GM21619 (cell line): ENCODE measurements around the gene ZNF532.
"Not testable (repeated sequence)": the region's sequence is repeated elsewhere in the genome, so short reads cannot be mapped to it uniquely, and the experiment has no call there.

ENCODE experiments used
- ATAC-seq: cut with Tn5 transposase; IDR thresholded peaks from one replicate; pipeline ENCODE4 v1.9.1; 2021; ENCODE audit not compliant: unreplicated experiment

Gene ZNF532

DNA sequence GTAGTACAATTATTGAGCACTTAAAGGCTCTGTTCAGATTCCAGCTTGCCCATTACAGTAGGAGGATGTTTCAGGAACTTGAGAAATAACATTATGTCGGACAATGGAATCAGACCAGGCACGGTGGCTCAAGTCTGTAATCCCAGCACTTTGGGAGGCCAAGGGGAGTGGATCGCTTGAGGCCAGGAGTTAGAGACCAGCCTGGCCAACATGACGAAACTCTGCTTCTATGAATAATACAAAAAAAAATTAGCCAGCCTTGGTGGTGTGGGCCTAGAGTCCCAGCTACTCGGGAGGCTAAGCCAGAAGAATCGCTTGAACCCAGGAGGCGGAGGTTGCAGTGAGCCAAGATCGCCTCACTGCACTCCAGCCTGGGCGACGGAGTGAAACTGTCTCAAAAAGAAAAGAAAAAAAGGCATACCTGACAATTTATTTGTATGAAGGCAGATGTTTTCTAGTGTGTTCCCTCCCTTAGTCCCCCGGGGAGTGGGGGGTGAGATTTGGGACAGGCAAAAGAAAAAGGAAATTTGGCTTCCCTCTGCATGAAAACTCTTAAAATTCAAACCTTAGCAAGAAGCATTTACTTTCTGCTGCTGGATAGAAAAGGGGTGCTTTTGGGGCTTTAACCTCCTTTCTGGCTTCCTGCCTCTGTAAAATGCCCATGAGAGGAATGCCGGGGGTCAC, 13.7 kb upstream of the ZNF532 start:
- no peak for ATAC-seq

DNA sequence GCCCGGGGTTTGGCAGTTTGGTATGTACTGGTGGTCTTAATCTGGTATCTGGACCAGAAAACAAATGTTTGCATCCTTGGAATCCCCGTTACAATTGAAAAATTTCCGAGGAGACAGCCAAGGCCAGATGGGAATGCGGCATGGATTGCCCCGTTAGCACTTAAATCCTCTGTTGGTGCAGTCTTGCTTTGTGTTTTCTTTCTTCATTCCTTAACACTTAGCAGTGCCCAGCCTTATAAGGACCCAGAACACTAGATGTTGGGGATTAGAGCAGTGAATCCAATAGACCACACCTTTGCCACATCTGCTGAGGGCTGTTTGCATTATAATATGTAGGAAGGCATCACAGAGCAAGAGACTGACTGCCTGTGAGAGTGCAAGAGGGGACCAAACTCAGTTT, 12.8 kb upstream of the ZNF532 start:
- ATAC-seq: no peak

DNA sequence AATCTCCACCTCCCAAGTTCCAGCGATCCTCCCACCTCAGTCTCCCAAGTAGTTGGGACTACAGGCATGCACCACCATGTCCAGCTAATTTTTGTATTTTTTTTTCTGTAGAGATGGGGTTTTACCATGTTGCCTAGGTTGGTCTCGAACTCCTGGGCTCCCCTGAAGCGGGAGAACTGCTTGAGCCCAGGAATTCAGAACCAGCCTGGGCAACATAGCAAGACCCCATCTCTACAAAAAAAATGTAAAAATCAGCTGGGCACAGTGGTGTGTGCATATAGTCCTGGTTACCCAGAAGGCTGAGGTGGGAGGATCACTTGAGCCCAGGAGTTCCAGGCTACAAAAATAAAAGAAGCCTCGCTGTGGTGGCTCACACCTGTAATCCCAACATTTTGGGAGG, 12.0 kb upstream of the ZNF532 start:
- ATAC-seq: no peak

DNA sequence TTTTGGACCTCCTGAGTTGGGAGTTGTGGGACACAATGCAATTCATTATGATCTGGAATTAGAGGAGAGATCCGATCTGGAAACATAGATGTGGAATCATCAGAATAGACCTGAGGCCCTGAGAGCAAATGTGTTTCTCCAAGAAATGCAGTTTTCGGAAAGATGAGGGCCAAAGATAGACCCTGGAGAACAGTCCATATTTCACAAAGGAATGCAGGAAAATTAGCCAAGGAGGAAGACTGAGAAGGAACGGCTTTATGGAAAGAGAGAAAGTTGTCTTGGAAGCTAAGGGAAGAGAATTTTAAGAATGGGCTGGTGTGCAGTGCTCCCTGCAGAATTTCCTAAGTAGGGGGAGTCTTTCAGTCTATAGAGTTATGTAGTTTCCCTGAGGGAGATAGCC, 11.1 kb upstream of the ZNF532 start:
- no peak for ATAC-seq

DNA sequence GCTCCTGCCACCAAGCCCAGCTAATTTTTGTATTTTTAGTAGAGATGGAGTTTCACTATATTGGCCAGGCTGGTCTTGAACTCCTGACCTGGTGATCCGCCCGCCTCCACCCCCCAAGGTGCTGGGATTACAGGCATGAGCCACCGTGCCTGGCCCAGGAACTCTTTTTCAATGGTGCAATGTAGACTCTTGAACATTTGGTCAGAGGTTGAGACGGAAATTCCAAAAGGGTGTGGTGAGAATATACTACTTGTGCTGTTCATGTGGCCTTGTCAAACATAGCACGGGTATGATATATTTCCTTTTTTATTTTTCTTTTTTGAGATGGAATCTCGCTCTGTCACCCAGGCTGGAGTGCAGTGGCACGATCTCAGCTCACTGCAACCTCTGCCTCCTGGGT, 9.2 kb upstream of the ZNF532 start:
- not testable (repeated sequence) for ATAC-seq

DNA sequence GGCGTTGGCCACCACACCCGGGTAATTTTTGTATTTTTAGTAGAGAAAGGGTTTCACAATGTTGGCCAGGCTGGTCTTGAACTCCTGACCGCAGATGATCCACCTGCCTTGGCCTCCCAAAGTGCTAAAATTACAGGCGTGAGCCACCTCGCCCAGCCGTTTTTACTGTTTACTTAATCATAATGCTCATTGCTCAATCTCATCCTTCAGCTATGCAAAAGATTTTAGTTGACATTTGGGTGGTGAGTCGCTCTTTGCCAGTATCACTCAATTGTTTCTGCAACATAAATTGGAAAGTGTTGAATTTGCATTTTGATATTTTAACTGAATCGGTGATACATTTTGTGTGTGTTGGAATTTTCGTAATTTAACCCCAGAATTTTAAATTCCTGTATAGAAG, 7.8 kb upstream of the ZNF532 start:
- ATAC-seq: no peak

DNA sequence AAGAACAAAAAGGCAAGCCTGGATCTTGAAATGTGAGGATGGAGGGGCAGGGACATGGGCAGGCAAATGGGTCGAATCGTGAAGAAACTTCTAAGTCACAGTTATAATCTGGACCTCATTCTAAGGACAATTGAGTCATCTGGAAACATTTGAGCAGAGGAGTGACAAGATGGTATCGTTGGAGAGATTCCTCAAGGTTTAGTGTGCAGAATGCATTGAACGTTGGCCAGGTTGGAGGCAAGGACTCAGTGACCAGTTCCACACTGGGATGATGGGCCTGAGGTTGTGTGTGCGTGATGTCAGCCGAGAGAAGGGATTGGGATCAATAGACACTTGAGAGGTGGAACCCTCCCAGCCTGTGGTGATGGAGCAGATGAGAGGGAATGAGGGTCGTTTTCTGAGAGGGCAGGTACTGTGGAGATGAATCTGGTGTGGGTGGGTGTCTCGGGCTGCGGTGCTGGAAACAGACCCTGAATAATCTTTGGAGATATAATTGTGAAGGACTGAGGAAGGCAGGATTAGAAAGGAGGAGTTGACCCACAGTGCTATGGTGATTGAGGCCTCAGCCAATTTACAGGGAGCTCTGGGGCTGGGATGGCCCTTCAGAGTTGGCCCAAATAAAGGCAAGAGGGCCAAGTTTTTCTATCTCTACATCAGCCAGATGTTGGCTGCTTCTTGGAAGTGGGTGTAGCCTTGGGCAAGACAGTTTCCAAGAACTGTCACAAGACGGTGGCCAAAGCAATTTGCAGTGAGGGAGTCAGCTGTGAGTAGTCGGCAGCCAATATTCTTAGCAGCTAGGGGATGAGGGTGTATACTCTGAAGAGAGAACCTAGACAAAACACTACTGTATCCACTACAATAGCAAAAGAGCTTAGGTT, 5.8 kb upstream of the ZNF532 start:
- no peak for ATAC-seq

DNA sequence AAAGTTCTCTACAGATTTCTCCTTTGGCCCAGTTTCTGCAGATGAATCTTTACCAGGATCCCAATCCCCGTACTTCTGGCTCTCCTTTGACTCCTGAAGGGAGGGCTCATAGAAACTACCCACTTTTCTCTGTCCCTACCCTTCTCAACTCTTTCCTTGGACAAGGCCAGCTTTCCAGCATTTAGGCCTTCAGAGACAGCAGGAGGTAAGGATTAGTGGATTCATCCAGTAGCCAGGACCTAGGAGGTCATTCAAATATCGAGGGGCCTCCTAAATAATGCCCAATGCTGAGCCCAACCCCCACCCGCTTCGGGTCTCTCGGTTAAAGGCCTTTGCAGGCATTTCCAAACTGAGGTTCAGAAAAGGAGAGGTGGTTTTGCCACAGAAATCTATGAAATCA, 4.8 kb upstream of the ZNF532 start:
- ATAC-seq: no peak

DNA sequence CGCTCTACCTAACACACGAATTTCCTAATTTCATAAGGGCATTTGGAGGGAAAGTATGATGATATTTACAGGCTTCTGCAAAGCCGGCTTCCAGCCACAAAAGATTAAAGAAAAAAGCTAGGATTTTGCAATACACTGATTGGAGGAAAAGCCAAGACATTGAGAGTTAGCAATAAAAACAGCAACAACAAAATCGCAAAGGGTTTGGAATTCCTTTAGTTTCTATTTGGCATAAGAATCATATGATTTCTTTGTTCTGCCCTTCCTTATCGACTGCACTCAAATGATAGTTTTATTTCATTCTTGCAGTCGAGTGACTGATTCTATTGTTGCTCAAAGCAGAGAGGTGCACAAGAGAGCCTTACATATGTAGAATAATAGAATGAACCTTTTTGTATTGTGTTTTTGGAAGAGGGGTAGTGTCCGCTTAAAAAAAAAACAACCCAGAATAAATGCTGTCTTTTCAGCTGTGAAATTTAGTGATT, 3.9 kb upstream of the ZNF532 start:
- no peak for ATAC-seq

DNA sequence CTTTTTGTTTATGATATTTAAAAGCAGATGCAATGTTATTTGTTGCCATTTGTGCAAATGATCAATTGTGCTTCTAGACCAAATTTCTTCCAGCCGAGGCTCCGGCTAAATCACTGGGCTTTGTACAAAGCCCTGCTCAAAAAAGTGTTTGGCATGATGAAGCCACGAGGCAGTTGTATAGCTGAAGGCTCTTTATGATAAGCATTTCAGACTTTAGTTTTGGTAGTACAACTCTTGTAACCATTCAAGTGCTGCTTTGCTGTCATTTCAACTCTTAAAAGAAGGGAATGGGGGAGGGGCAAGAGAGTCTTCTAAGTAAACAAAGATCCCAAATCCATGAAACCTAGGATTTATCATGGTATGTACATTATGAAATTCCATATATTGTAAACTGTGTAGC, 3.3 kb upstream of the ZNF532 start:
- ATAC-seq: no peak

DNA sequence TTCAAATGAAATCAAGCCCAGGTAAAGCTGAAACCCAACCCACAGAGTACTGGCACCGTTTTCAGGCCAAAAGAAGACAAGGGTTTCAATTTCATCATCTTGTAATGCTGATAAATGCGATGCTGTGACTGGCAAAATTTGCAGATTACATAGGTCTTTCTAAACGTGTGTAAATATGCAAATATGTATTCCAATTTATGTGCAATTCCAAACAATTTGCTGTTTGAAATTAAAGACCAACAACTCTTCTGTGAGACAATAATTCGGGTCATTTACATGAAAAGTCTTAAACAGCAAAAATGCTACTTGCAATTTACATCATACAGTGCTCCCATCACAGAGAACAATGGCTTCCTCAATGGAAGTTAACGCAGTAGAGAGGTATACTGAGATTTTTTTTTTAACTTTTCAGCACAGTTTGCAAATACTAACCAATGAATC, 2.8 kb upstream of the ZNF532 start:
- ATAC-seq: no peak

DNA sequence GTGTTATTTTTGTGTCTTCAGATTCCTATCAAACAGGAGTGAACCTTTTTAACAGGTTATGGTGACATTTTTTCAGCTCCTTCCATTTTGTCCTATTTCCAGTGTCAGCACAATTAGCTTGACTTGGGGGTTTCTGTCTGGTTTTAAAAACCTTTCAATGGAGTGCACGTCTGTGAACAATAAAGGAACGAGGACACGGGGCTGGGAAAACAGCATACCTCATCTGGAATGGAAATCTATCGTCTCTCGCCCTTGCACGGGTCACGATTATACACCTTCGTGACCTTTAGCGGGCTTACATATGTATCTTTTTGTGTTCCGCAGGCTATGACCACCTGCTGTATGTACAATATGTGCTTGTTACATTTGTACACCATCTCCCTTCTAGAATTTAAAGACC, 2.3 kb upstream of the ZNF532 start:
- ATAC-seq: no peak

DNA sequence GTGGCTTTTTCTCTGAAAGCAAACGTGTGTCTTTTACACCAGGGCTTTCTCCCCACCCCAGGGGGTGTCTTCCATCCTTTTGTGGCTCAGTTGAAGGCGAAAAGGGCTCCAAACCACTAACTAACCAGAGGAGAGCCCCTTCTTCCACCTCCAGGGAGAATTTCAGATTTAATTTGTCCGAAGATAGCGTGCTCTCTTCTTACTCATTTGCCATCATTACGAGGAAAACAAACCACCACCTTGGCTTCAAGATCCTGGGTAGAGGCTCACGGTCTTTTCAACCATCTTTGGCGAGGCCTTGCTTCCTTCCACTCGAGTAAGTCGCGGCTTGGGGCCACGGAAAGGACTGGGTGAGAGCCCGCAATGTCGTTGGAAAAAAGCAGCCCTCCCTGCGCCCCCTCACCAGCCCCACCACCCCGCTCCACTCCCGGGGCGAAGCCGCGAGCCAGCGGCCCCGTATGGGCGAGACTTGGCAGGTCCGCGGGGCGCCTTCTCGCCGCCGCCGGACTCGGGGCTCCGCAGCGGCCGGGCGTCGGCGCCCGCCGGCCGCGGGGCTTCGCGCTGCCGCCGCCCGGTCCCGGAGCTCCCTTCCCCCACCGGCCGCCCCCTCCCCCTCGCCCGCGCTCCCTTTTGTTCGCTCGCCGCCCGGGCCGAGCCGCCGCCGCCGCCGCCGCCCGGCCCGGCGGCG, 1.7 kb upstream of the ZNF532 start:
- ATAC-seq: no peak

DNA sequence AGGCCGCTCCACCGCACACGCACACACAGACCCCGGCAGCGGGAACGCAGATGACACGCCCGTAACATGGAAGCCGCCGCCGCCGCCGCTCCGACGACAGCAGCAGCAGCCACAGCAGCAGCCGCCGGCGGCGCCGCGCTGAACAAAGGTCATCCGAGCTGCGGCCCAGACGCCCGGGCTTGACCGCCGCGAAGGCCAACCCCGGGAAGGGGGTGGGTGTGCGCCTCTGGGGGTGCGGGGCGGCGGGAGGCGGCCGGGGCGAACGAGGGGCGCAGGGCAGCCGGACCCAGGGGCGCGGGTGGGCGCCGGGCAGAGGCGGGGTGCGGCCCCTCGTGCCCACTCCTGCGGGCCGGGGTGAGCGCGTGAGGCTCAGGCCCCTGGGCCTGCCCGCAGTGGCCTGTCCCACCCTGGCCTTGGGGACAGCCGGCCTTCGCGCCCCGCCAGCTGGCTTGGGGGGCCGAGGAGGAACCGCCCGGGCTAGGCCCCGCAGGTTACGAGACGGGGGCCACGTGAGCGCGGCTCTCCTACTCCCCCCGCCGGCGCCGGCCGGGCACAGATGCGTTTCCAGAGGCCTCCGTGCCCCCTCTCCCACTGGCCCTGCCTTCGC, 1.0 kb upstream of the ZNF532 start:
- no peak for ATAC-seq

DNA sequence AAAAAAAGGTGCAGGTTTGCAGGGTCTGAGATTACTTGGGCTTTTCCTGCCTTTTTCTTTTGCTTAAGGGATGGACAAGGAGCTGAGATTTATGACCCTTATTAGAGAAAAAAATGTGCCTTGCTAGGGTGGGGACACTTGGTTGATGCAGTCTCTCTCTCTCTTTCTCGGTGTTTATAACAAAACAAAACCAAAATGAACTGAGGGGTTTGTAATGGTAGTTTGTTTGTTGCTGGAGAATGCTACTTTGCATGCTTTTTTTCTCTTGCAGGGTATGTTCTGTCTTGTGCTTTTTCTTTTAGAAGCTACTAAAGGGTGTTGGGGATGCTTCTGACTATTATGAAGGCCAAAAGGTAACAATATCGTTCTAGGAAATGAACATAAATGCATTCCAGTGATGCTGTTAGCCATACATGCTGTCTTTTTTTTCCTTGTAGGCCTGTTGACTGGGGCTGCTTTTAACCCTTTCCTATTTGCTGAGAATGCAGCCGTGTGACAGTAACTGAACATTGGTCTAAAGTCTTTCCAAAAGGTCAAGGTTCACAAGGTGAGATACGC, 435 bp downstream of the ZNF532 start:
- ATAC-seq: no peak

DNA sequence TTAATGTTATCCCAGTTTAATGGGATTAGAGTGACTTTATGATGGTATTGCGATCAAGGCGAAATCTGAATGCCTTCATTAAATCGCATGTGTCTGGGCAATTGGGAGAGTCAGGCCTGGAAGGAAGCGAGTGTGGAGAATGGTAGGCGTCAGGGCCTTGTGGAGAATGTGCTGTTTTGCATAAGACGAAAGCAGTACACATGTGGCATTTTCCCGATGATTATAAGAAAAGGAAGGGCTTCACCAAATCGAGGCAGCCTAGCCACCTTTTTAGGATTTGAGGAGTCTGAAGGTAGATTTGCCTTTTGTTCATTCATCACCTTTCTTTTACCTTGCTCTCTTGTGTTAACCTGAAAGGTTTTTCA, 1.0 kb downstream of the ZNF532 start:
- ATAC-seq: no peak

DNA sequence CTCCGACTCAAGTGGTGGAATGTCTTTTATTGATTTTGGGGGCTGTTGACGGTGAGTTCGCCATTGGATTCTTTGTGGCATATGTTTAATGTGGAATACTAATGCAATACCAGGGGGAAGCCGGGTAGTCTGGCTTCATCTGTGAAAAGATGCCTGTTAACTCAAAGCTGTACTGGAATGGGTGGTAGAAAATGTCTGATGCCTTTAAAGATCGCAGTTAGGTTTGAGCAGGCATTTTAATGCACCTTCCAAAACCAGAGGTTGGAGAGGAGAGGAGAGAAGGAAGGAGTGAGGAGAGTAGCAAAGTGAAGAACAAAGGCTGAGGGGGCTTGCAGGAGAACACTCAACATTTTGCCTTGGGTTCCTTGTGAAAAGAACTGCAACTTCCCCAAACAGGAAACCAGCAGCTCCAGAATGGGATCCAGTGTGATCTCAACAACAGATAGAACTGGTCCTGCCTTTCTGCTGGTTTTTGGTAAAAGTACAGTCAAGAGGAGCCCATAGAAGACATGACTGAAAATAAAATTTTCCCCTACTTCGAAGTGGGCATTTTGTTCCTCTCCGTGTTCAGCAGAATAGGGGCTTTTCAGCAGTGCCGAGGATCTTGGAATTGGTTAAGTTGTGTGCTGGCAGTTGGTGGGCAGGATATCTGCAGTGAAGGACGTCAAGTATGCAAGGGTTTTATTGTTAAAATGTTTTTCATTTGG, 1.5 kb downstream of the ZNF532 start:
- no peak for ATAC-seq

DNA sequence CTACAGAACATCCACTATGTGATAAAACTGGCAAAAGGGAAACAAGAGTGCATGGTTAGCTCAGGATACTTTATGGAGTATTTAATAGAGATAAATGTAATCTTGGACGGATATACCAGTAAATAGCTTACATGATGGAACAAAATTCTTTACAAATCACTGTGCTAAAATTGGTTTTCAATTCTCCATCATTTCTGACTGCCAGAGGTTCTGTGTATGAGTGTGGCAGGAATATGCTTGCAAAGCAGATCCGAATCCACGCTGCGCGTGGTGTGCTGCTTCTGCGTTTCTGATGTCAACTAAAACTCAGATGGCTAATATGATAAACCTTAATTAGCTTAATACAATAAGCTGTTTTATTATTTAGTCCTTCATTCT, 2.1 kb downstream of the ZNF532 start:
- no peak for ATAC-seq

DNA sequence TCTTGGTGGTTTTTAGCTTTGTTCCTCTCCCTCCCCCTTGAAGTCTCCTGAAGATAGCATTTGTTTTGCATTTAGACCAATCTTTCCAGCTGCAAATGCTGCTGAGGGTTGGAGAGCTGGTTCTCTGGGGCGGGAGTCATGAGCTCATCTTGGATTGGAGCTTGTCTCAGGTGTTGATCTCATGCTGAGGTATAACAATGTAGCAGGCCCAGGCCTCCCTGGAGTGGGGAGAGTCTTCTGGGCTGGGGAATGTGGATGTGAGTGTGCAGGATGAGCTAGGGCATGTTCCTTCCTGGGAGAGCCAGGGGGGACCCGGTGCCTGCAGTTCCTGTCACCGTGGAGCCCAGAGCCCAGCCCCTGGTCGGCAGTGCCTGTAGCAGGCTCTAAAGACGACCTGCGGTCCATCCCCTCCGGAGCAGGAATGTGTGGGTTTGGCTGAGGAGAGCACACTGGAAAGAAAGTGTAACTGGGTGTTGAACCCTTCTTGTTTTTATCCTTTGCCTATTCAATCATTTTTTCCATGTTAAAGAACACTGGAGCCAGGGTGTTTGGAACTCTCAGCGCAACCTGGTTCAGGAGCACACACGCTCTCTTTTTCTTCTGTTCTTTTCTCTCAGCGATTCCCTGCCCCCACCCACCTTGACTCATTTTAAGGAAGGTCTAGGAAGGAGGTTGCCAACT, 2.7 kb downstream of the ZNF532 start:
- no peak for ATAC-seq

DNA sequence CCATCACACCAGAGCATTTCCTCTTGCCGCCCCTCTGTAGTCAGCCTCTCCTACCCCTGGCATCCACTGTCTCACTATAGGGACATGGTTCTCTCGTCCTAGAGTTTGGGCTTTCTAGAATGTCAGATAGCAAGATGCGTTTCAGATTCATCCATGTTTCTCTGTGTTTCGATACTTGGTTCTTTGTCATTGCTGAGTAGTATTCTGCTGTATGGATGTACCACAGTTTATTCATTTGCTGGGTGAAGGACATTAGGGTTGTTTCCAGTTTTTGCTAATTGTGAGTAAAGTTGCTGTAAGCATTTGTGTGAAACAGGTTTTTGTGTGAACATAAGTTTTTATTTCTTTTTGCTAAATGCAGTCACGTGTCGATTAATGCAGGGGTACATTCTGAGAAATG, 3.8 kb downstream of the ZNF532 start:
- ATAC-seq: no peak
